Measurements from ENCODE around the gene HHAT.

The HHAT gene

DNA sequence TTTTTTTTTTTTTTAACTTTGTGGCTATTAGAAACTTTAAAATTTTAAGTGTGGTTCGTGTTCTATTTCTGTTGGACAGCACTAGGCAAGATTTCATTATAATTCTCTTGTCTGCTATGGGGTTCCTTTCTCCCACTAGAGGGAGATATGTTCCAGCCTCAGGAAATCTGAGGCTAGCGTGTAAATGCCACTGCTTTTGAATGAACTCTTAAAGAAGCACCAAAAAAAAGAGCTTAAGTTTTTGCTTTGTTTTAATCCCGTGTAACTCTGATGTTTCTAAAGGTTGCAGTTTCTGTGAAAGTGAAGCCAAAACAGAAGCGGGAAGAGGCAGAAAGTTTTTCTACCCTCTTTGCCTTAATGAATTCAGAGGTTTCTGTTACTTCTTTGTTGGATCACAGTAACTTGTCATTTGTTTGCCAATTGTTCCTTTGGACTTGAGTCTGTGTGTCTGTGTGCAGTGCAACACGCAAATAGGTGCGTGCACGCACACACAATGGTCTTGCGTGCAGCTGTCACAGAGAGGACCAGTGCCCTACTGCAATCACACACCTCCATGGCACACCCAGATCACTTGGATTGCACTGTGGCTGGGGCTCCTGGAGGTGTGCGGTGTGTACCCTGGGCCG is 32.3 kb downstream of the HHAT start:
- DNase-seq = no peak

DNA sequence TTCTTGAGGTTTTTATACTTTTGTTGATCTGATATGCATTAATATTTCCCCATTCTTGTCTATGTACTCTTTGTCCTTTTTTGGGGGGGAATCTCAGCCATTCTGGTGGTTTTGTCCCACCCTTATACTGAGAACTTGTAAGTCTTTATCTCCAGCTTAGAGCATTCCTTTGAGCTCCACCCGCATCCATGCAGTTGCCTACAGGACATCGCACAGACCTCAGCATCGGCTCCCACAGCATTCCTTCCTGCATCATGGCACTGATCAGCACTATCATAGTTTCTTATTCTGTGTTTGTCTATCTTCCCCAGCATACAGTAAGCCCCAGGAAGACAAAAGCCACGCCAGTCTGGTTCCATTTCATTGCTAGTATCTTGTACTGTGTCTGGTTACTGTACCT is 33.0 kb downstream of the HHAT start:
- no peak for DNase-seq

DNA sequence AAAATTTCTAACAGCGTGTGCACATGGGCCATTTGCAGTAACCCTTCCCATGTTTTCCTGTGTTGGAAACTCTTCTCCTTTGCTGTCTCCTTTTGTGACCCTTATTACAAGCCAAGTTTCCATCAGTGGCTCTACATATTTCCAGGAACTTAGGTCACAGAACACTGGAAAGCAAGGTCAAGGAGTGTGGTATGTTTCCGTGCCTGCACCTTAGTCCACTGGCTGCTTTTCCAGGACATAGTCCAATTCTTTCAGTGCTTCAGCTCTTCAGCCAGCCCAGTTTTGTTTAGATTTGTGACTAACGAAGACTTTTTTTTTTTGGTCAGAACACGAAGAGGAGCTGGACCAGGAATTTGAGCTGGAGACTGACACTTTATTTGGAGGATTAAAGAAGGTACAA is 33.8 kb downstream of the HHAT start:
- DNase-seq = no peak

DNA sequence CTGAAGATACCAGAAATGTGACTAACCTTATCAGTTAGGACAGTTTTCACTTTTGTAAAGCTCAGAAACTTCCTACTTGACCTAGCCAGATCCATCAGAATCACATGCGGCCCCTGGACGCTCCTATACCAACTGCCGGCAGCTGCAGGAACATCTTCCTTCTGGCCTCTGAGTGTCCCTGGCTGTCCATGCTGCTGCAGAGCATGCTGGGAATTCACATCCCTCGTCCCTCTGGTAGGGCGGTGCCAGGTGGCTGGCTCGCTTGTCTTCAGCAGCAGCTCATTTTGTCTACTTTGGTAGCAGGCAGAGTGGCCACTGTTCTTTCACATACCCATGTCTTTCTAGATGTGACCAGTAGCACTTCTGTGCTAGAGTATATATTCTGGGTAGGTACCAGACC is 34.4 kb downstream of the HHAT start:
- DNase-seq = no peak

DNA sequence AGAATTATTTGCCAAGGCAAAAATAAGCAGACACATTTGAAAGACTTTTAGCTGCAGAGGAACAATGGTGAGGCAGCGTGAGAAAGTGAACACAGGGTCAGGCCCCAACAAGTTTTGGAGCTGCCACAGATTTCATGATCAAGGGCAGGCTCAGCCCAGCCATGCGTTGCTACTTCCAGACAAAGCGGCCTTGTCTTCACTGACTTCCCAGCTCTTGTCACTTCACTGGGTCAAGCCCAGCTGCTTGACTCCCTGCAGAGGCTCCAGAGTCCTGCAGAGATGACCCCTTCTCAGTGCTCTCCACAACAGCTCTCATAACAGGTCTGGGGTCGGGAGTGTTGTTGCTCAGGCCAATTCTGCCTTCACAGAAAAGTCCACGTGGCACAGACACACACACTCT is 35.8 kb downstream of the HHAT start:
- DNase-seq = no peak

DNA sequence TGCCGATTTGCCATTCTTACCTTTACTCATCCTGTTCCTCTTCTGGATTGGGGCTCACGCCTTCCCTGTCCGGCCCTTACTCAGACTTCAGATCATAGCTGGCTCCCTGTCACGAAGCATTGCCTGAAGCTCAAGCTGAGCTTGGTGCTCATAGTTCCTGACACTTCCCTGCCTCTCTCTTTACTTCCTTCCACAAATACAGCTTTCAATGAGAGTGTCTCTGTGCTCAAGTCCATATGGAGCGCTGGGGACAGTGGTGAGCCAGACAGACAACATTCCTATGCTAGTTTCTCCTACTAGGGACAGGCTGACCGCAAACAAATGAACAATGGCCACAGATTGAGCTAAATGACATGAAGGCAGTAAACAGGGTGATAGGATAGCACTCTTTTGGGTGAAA is 38.1 kb downstream of the HHAT start:
- no peak for DNase-seq

DNA sequence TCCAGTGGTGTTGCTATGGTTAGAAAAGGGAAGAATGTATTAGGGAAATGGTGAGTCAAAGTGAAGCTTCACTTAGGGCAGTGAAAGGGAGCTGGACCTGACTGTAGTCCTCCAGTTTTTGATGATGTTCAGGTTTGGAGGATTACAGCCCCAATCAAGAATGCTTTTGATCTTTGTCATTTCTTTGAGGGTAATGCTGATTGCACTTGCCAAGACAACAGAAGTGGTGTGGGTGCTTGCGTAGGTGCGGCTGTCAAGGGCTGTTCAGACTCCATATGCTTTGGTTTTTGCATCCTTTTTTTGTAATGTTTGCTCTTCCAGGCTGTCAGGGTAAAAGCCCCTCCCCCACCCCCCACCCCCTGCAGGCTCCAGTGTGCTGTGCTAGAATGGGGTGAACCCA is 38.9 kb downstream of the HHAT start:
- no peak for DNase-seq

DNA sequence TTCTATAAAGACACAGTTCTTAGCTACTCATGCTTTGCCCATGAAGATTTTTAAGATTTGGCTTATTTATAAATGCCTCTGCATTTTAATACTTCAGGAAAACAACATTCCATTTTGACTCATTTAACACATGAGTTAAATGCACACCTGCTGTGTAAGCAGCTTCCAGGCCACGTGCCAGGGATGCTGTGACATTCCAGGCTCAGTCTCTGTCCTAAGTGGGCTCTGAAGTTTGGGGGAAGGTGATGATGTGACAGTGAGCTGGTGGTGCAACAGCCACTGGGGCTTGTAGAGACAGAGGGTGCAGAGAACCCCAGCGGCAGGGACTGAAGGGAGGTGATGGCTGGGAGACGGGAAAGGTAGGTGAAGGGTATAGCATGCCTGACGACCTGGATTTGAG is 40.7 kb downstream of the HHAT start:
- DNase-seq = no peak

DNA sequence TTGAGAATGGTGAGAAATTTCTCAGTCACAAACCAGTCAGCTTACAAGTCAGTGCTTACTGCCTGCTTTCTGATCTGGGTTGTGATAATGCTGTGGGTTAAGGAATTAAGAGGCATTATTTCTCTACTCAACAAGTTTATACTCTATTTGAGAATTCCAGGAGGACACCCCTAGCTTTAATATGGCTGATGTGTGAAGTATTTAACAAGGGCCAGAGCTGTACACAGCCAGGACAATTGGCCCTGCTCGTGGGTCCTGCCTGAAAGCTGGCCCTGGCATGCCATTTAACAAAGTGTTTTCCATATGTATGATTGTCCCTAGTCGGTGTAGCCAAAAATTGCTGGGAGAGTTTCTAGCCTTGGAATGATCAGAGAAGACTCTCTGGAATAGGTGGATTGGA is 43.2 kb downstream of the HHAT start:
- no peak for DNase-seq

DNA sequence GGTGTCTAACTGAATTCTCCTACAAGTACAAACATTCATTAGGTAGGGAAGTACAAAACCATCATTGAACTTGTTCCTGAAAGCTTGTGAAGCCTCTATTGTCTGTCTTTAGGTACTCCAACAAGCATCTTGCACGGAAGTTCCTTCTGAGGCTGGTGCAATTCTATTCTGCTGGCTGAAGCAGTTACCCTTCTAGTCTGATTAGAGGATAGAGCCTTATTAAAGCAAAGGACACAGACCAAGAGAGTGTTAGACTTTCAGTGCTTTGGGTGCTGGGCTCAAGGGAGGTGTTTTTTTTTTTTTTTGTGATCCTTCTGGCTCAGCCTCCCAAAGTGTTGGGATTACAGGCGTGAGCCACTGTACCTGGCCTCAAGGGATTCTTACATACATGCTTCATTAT is 43.8 kb downstream of the HHAT start:
- no peak for DNase-seq

DNA sequence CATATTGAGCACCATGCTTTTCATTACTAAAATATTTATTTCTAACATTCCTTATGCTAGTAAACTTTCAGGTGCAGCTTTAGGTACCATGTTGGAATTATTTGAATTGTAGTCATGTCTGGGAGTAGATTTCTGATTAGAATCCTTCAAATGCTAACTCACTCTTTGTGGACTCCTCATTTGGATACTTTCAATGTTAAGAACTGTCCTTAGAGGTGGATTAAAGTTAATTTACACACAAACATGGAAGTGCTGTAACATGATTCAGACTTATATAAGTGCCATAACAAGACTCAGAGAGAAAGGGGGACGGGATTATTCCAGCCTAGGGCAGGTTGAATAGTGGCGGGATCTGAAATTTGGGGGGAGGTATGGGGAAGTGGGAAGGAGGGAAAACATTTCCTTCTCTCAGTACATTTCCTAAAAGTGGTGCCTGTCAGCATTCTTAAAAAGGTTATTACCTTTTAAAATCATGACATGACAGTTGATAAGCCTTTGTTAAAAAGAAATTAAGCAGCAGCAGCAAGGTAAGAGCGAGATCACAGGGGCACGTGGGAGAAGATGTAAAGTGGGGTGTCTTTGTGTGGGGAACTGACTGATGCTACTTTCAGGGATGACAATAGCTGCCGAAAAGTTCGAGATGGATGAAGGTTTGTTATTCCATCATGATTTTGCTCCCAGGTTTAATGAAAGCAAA is 44.4 kb downstream of the HHAT start:
- DNase-seq = no peak

DNA sequence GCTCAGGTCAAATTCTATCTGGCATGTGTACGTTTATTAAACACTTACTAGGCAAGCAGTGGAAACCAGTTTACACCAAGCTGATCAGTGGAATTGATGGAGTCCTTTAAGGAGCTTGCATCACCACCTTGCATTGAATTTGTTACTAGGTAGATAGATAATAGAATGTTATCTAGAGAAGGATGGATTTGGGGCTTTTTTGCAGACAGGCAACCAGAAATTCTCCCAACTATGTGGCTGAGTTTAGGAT is 44.9 kb downstream of the HHAT start:
- DNase-seq = no peak

DNA sequence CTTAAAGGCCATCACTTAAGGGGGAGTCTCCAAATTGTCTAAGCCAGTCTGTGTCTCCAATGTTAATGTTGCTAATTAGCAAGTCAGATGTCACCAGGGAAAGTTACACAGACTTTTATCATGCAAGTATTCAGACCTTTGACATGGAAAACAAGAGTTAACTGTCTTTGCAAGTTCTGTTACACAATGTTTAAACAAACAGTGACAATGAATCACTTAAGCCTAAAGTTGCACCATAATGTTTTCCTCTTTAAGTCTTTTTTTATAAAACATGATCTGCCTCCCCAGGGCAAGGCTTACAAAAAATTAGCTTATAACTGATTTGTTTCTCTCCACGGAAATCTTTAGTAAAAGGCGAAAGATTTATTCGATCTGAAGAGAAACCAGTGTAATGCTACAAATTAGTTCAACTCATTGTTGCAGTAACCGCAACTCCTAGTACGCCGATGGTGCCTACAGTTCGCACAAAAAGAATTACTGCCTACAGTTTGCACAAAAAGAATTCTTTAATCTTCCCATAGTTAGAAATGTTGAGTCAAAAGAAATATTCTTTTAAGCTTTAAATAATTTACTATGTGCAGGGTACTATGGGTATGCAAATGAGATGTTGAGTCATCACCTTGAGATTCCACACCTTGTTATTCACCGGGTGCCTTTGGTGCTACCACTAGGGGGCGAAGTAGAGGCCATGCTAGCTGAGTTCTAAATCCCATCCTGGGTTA is 45.3 kb downstream of the HHAT start:
- peak; percentile 76 for DNase-seq

DNA sequence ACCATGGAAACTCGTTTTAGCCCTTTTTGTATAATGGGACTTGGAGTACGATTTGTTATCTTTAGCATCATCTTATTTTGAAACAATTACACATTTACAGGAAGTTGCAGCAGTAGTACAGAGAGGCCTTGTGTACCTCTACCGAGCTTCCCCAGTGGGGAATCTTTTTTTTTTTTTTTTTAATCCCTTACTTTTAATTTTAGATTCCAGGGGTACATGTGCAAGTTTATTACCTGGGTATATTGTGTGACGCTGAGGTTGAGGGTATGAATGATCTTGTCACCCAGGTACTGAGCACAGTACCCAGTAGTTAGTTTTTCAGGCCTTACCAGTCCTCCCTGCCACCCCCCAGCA is 45.9 kb downstream of the HHAT start:
- DNase-seq = no peak

DNA sequence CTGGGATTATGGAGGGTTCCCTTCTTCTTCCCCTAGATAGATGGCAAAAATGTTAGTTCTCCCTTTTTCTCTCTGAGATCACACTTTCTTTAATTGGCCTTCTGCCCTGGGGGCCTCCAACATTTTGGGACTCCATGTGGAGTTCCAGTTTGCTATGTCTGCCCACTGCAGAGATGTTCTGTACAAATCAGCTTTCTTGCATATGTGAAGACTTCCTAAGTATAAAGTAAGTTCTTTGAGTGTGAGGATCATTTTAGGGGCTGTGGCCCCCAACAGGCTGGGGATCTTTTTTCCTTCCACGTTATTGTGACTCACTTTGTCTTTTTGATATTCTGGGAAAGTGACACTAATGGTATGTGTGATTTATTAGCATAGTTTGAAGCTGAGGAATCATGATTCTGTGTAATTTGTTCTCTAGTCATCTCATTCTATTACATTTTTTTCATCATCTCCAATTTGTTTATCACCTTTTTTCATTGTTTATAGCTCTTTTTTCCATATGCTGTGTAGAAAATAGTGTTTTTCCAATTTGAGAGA is 48.2 kb downstream of the HHAT start:
- DNase-seq = no peak

DNA sequence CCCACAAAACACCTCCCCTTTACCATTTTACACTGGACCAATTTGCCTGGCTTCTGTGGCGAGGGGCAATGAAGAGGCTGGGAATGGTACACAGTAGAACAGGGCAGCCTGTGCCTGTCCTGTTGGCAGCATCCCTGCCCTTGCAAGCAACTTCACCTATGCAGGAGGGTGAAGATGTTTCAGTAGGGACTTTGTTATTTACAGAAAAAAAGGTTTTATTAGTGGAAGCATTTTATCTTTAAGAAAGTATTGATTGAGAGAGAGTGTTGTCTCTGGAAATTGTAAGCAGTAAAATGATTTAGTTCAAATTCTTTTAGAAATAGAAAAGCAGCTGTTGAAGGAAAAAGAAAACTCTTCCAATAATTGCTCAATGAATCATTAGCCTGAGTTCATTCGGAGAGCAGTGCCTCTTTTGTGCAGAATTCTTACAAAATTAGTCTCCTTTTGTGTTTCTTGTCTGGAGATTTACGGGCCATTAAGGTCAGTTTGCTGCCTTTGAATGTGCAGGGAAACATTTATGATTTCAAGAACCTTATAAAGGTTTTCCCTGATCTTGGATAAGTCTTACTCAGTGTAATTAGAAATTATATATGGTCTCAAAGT is 49.1 kb downstream of the HHAT start:
- no peak for DNase-seq

DNA sequence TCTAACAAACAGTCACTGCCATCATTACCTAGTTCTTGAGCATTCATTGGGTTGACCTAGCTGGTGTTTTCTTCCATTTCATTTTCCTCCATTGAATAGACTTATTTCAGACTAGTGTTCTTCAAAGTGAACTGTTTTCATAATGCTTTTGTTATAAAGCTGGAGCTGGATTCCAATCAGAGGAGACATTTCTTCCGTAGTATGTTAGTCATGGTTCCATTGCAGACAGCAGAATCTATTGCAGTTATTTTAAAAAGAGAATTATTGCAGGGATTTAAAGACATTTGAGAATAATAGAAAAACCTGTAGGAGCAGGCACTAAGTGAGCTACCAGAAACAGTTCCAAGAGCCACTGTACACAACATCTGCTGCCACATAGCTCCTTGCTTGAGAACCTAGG is 50.0 kb downstream of the HHAT start:
- no peak for DNase-seq

DNA sequence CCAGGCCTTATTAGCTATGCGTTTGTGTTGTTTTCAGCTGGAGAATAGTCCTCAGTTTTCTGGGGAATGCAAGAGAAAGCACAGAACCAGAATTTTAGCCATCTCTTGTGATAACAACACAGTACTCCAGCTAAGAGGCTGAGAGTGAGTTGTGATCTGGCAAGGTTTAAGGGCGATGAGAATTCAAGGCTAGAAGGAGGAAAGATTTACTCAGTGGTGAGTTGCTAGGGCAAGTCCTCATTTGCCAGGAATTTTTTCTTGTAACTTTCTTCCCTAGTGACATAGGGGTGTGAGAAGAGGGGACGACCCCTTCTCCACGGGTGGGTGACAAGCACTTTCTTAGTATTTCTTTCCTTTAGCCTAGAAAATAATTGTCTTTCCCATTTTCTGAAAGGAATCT is 53.2 kb downstream of the HHAT start:
- no peak for DNase-seq

DNA sequence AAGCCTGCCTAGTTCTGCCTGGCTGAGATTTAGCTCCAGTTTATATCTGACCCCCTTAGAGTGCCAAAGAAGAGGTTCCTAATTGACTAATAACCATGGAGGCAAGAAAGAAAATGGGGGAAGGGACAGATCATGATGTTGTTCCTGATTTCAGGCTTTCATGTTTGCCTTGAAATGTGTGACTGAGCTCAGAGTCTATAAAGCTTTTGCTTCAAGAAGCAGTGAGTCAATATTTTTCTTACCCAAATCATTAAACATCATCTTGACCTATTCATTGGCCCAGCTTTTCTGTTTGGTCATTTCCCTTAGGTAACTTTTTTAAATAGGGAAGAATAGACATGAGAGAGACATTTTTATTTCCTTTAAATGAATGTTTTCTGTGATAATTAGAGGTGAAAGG is 55.9 kb downstream of the HHAT start:
- no peak for DNase-seq

DNA sequence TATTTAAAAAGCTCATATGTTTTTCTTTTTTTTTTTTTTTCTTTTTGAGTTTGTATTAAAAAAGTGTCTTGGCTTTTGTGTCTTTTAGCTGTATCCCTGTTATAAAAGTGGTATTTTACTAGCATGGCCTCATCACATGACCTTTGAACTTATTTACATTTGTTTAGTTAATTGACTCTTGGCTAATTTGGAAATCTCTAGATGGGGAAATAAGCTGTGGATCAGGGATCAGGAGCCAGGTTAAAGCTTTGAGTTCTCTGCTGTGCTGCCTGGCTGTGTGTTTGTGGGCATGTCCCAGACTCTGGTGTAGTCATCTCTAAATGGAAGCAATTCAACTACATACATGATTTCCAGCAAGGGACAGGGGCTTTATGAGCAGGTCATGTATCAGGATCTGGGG is 56.5 kb downstream of the HHAT start:
- no peak for DNase-seq

DNA sequence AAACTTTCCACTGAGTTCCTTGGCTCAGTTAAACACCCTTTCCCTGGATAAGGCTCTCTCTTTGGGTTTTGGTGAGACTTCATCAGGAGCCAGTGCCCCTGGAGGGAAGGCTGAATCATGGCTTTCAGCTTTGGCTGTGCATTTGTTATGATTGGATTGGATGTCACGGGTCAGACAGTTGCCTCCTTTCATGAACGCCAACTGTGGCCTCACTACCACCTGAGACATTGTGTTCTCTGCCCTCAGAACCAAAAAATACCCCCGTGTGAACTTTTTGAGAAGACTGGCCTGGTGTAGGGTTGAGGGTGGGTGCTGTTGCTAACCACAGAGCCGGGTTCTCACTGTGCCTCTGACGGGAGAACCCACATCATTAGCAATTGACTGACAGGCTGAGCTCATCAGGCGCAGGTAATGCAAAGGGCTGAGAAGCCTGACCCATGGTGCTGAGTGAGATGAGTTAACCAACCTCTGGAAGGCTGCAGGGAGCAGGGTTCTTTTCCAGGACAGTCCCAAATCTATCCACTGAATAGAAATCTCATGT is 65.6 kb downstream of the HHAT start:
- DNase-seq = peak; percentile 52

DNA sequence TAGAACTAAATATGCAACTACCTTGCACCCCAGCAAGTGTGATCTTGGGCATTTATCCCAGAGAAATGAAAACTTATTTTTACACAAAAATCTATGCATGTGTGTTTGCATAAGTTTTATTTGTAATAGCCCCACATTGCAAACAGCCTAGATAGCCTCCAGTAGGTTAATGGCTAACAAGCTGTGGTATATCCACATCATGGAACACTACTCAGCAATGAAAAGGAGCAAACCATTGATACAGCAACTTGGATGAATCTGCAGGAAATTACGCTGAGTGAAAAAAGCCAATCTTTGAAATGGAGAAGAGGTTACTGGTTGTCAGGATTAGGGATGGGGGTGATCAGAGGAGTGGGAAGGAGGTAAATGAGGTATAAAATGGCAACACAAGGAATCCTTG is 67.8 kb downstream of the HHAT start:
- DNase-seq = no peak

DNA sequence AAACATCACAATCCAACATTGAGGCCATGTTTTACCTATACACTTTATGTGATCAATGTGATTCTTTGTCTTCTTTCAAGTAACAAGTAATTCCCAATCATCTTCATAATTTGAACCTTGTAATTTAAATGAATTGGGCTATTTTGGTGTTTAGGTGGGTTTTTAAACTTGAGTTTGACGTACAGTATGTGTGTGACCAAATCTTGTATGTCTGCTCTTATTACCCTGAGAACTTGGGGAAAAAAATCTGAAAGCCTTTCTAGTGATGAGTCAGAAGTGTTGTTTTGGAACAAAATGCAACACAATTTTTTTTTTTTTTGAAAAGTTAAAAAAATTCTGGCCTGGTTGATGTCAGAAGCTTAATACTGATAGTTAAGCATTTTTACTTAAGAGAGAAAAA is 68.5 kb downstream of the HHAT start:
- no peak for DNase-seq

DNA sequence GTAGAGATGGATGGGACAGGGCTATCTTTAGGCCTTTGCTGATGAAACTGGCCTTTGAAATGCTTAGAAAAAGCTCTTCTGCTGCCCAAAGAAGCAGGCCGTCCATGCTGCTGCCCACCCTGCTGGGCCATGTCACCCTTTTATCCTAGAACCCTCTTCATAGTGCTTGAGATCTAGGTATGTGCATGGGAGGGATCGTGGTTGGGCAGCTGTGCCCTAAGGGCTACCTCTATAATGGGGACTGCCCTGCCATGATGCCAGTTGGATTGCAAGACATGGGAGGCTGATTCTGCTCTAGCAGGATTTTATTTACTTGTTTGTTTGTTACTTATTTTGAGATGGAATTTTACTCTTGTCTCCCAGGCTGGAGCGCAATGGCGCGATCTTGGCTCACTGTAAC is 69.0 kb downstream of the HHAT start:
- no peak for DNase-seq

Measured in NK-92 treated with Interleukin-12 subunit alpha and Interleukin-12 subunit beta, amount 100 ng/mL, for 24 hours (cell line).